ENCODE results near the gene FCHSD1. TPM values are rescaled to one million over a fixed set of nuclear protein-coding genes. Genes with fewer than 3 reads are reported as not detected.

FCHSD1 gene
- total RNA-seq, 1 experiment from 2014 or later = 19.3 TPM

DNA sequence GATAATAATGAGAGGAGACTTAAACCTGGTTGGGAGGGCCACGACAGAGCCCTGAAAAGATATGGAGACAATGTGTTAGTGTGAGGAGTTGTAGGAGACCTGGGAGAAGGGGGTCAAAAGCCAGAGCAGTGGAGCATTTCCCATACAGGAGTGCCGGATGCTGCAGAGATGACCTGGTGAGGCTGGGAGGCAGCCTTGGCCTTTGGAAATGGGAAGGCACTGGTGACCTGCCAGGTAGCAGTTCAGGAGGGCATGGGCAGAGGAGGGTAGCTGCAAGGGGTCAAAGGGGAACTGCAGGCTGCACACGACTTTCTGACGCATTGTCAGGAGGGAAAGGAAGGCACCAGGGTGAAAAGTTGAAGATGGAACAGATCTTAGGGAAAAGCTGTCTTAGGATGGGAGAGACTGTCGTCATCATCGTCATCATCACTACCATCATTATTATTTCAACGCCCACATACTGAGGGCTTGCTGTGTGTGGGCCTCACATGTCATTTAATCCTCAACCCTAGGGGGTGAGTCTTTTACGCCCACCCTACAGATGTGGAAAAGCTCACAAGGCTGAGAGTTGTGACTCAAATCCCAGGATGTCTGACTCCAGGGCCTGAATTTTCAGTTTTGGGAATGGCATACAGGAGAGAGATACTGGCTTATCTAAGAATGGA lies 17.5 kb upstream of the FCHSD1 start:
- Histone ChIP-seq H3K27me3 (ENCODE audit: low read length) (no peaks in the 10 kb centered on the region), H3K79me2 (ENCODE audit: low read length) (no peaks in the 10 kb centered on the region), H3K27ac (ENCODE audit: low read length) (no peak overlapping the region), H3K4me2 (ENCODE audit: low read depth, low read length, poor library complexity, severe bottlenecking) (no peak overlapping the region), H2AFZ (ENCODE audit: low read length) (no peak overlapping the region), H3K36me3 (ENCODE audit: insufficient read depth, low read length) (no peaks in the 10 kb centered on the region), H3K4me3 (ENCODE audit: low read length) (no peak overlapping the region), H4K20me1 (ENCODE audit: insufficient read depth, low read depth, low read length) (no peaks in the 10 kb centered on the region), H3K4me1 (ENCODE audit: low read length) (peaks cover 4% of the 10 kb centered on the region), H3K9ac (ENCODE audit: low read length) (no peak overlapping the region), H3K9me3 (ENCODE audit: low read length) (no peaks in the 10 kb centered on the region), H3K9me2 (replicated peaks; ENCODE audit: insufficient read depth, low read length) (no peaks in the 10 kb centered on the region)
- no peak for DNase-seq

GRCh38 chr5:141665995-141666940 lies 15.1 kb upstream of the FCHSD1 start:
- H3K4me2 ChIP-seq (ENCODE audit: low read depth, low read length, poor library complexity, severe bottlenecking) = no peak overlapping the region
- H3K4me3 ChIP-seq (ENCODE audit: low read length) = no peak overlapping the region
- no peak overlapping the region for H3K27ac ChIP-seq (ENCODE audit: low read length)
- no peak overlapping the region for H3K9ac ChIP-seq (ENCODE audit: low read length)
- no peaks in the 10 kb centered on the region for H3K79me2 ChIP-seq (ENCODE audit: low read length)
- H2AFZ ChIP-seq (ENCODE audit: low read length) = no peak overlapping the region
- no peaks in the 10 kb centered on the region for H3K9me3 ChIP-seq (ENCODE audit: low read length)
- no peaks in the 10 kb centered on the region for H4K20me1 ChIP-seq (ENCODE audit: insufficient read depth, low read depth, low read length)
- no peaks in the 10 kb centered on the region for H3K9me2 ChIP-seq (replicated peaks; ENCODE audit: insufficient read depth, low read length)
- peaks cover 4% of the 10 kb centered on the region for H3K4me1 ChIP-seq (ENCODE audit: low read length)
- DNase-seq = no peak
- H3K27me3 ChIP-seq (ENCODE audit: low read length) = no peaks in the 10 kb centered on the region
- H3K36me3 ChIP-seq (ENCODE audit: insufficient read depth, low read length) = no peaks in the 10 kb centered on the region

DNA sequence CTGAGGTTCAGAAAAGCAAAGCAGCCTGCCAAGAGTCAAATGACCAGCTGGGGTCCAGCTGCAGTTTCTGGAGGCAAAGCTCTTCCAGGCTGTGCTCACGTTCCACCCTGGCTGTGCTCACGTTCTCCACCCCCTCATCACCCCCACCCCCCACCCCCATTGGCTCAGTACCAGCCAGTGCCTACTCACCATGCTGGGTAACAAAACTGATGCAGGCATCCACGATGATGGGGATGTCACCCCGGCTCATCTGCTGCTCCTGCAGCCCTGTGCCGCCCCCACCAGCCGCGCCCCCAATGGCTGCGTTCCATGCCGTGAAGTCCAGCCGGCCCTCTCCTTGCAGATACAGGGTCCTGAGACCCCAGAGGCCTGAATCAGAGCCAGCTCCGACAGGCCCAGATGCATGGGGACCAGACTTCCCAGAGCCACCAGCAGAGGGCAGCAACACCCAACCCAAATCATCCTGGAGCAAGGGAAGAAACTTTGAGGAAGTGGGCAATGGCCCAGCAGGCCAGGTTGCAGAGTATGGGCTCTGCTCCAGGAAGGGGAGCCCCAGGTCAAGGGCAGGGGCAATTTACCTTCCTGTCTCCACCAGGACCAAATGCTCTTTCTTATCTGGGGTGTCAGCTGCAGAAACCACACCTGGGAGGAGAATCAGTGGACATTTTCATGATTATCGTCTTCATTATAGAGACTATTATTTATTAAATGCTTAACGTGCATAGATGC lies 13.7 kb upstream of the FCHSD1 start:
- peak; percentile 94 for DNase-seq
- Histone ChIP-seq H3K27ac (ENCODE audit: low read length) (no peak overlapping the region), H3K9ac (ENCODE audit: low read length) (no peak overlapping the region), H3K4me3 (ENCODE audit: low read length) (no peak overlapping the region), H3K36me3 (ENCODE audit: insufficient read depth, low read length) (no peaks in the 10 kb centered on the region), H3K4me1 (ENCODE audit: low read length) (peaks cover 4% of the 10 kb centered on the region), H3K4me2 (ENCODE audit: low read depth, low read length, poor library complexity, severe bottlenecking) (no peak overlapping the region), H3K79me2 (ENCODE audit: low read length) (no peaks in the 10 kb centered on the region), H2AFZ (ENCODE audit: low read length) (peak overlapping the region; percentile 72), H3K9me2 (replicated peaks; ENCODE audit: insufficient read depth, low read length) (no peaks in the 10 kb centered on the region), H4K20me1 (ENCODE audit: insufficient read depth, low read depth, low read length) (no peaks in the 10 kb centered on the region), H3K27me3 (ENCODE audit: low read length) (no peaks in the 10 kb centered on the region), H3K9me3 (ENCODE audit: low read length) (no peaks in the 10 kb centered on the region)

DNA sequence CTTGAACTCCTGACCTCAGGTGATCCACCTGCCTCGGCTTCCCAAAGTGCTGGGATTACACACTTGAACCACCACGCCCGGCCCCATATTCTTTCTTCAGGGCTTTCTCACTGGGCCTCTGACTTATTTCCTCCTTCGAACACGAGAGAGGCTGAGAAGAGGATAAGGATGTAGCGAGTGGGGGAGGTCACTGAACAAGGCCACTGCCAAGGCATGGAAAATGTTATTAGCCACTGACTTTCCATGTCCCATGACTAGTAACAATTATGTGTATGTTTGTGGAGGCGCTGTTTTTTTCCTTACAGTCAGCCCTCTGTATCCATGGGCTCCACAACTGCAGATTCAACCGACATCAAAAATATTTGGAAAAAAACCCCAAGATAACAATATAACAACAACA lies 12.3 kb upstream of the FCHSD1 start:
- no peak for DNase-seq
- no peak overlapping the region for H3K9ac ChIP-seq (ENCODE audit: low read length)
- no peaks in the 10 kb centered on the region for H3K27me3 ChIP-seq (ENCODE audit: low read length)
- H4K20me1 ChIP-seq (ENCODE audit: insufficient read depth, low read depth, low read length) = no peaks in the 10 kb centered on the region
- no peak overlapping the region for H2AFZ ChIP-seq (ENCODE audit: low read length)
- no peak overlapping the region for H3K4me2 ChIP-seq (ENCODE audit: low read depth, low read length, poor library complexity, severe bottlenecking)
- H3K36me3 ChIP-seq (ENCODE audit: insufficient read depth, low read length) = no peaks in the 10 kb centered on the region
- peaks cover 4% of the 10 kb centered on the region for H3K4me1 ChIP-seq (ENCODE audit: low read length)
- no peaks in the 10 kb centered on the region for H3K9me2 ChIP-seq (replicated peaks; ENCODE audit: insufficient read depth, low read length)
- H3K27ac ChIP-seq (ENCODE audit: low read length) = no peak overlapping the region
- no peaks in the 10 kb centered on the region for H3K79me2 ChIP-seq (ENCODE audit: low read length)
- no peaks in the 10 kb centered on the region for H3K9me3 ChIP-seq (ENCODE audit: low read length)
- H3K4me3 ChIP-seq (ENCODE audit: low read length) = no peak overlapping the region

DNA sequence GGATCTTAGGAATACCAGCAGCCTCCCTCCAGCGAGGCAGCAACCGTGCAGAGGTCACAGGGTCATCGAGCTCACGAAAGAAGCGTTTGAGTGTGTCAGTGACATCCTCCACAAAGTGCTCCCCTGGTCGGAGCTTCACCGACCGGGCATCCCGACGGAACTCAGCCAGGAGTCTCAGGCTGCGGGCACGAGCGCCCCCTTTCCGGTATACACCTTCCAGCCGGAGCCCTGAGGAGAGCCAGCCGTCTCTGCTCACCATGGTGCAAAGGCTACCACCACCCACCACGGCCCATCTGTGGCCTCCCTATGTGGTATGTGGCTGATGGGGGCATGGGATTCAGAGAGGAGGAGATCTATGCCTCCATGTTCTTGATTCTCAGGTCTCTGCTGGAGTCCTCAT lies 10.8 kb upstream of the FCHSD1 start:
- Histone ChIP-seq H3K4me3 (ENCODE audit: low read length) (no peak overlapping the region), H3K4me1 (ENCODE audit: low read length) (peaks cover 4% of the 10 kb centered on the region), H3K27ac (ENCODE audit: low read length) (no peak overlapping the region), H3K36me3 (ENCODE audit: insufficient read depth, low read length) (no peaks in the 10 kb centered on the region), H4K20me1 (ENCODE audit: insufficient read depth, low read depth, low read length) (no peaks in the 10 kb centered on the region), H3K9me3 (ENCODE audit: low read length) (no peaks in the 10 kb centered on the region), H3K9ac (ENCODE audit: low read length) (no peak overlapping the region), H3K9me2 (replicated peaks; ENCODE audit: insufficient read depth, low read length) (no peaks in the 10 kb centered on the region), H3K79me2 (ENCODE audit: low read length) (no peaks in the 10 kb centered on the region), H3K27me3 (ENCODE audit: low read length) (no peaks in the 10 kb centered on the region), H3K4me2 (ENCODE audit: low read depth, low read length, poor library complexity, severe bottlenecking) (no peak overlapping the region), H2AFZ (ENCODE audit: low read length) (no peak overlapping the region)
- DNase-seq = peak; percentile 57

GRCh38 chr5:141657937-141658545 lies 6.8 kb upstream of the FCHSD1 start:
- no peaks in the 10 kb centered on the region for H4K20me1 ChIP-seq (ENCODE audit: insufficient read depth, low read depth, low read length)
- H3K4me3 ChIP-seq (ENCODE audit: low read length) = no peak overlapping the region
- no peak overlapping the region for H3K27ac ChIP-seq (ENCODE audit: low read length)
- no peak overlapping the region for H3K9ac ChIP-seq (ENCODE audit: low read length)
- H3K4me1 ChIP-seq (ENCODE audit: low read length) = no peaks in the 10 kb centered on the region
- H3K9me2 ChIP-seq (replicated peaks; ENCODE audit: insufficient read depth, low read length) = no peaks in the 10 kb centered on the region
- no peaks in the 10 kb centered on the region for H3K79me2 ChIP-seq (ENCODE audit: low read length)
- no peaks in the 10 kb centered on the region for H3K27me3 ChIP-seq (ENCODE audit: low read length)
- no peak overlapping the region for H3K4me2 ChIP-seq (ENCODE audit: low read depth, low read length, poor library complexity, severe bottlenecking)
- H3K36me3 ChIP-seq (ENCODE audit: insufficient read depth, low read length) = no peaks in the 10 kb centered on the region
- no peak for DNase-seq
- H2AFZ ChIP-seq (ENCODE audit: low read length) = no peak overlapping the region
- no peaks in the 10 kb centered on the region for H3K9me3 ChIP-seq (ENCODE audit: low read length)

- no peaks in the 10 kb centered on the region for H3K79me2 ChIP-seq (ENCODE audit: low read length)
Measured at GRCh38 chr5:141657404-141657803, 6.2 kb upstream of the FCHSD1 start.

GRCh38 chr5:141656396-141656795 lies 5.2 kb upstream of the FCHSD1 start:
- no peak overlapping the region for H3K27ac ChIP-seq (ENCODE audit: low read length)
- no peak for DNase-seq
- H2AFZ ChIP-seq (ENCODE audit: low read length) = no peak overlapping the region
- H3K4me1 ChIP-seq (ENCODE audit: low read length) = peaks cover 4% of the 10 kb centered on the region
- H3K4me3 ChIP-seq (ENCODE audit: low read length) = no peak overlapping the region
- no peaks in the 10 kb centered on the region for H3K27me3 ChIP-seq (ENCODE audit: low read length)
- no peaks in the 10 kb centered on the region for H4K20me1 ChIP-seq (ENCODE audit: insufficient read depth, low read depth, low read length)
- H3K9me2 ChIP-seq (replicated peaks; ENCODE audit: insufficient read depth, low read length) = no peaks in the 10 kb centered on the region
- no peak overlapping the region for H3K4me2 ChIP-seq (ENCODE audit: low read depth, low read length, poor library complexity, severe bottlenecking)
- H3K79me2 ChIP-seq (ENCODE audit: low read length) = no peaks in the 10 kb centered on the region
- no peak overlapping the region for H3K9ac ChIP-seq (ENCODE audit: low read length)
- no peaks in the 10 kb centered on the region for H3K9me3 ChIP-seq (ENCODE audit: low read length)
- H3K36me3 ChIP-seq (ENCODE audit: insufficient read depth, low read length) = no peaks in the 10 kb centered on the region

More at GRCh38 chr5:141657404-141657803, 6.2 kb upstream of the FCHSD1 start:
- no peak overlapping the region for H2AFZ ChIP-seq (ENCODE audit: low read length)
- no peak overlapping the region for H3K27ac ChIP-seq (ENCODE audit: low read length)
- H3K27me3 ChIP-seq (ENCODE audit: low read length) = no peaks in the 10 kb centered on the region
- H3K36me3 ChIP-seq (ENCODE audit: insufficient read depth, low read length) = no peaks in the 10 kb centered on the region
- no peaks in the 10 kb centered on the region for H3K9me2 ChIP-seq (replicated peaks; ENCODE audit: insufficient read depth, low read length)
- DNase-seq = no peak
- no peak overlapping the region for H3K9ac ChIP-seq (ENCODE audit: low read length)
- H3K4me2 ChIP-seq (ENCODE audit: low read depth, low read length, poor library complexity, severe bottlenecking) = no peak overlapping the region
- no peak overlapping the region for H3K4me3 ChIP-seq (ENCODE audit: low read length)
- no peaks in the 10 kb centered on the region for H4K20me1 ChIP-seq (ENCODE audit: insufficient read depth, low read depth, low read length)
- H3K9me3 ChIP-seq (ENCODE audit: low read length) = no peaks in the 10 kb centered on the region
- no peaks in the 10 kb centered on the region for H3K4me1 ChIP-seq (ENCODE audit: low read length)
